ENCODE results near the gene KDM5C.

Gene KDM5C

DNA sequence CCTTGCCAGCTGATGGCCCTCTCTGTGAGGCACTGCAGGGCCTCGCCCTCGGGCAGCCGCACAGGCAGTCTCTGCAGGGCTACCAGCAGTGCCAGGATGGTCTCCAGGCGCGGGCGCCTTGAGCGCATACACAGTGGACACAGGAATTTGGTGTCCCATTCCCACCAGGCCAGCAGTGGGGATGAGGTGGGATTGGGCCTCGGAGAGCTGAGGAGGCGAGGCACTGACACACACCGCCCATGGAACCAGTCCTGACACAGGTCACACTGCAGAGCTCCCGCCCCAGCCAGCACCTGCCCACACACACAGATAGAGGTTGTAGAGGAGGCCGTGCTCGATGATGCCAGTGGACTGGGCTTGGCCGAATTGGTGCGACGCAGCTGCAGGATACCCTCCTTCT is 30.7 kb downstream of the KDM5C start:
- no peak for DNase-seq (ENCODE audit: low read depth)
- TF ChIP-seq CTCF (IDR thresholded peaks at IDR 0.05; ENCODE audit: low read length, missing control alignments) = no peak
- H3K4me3 ChIP-seq (replicated peaks; ENCODE audit: low read depth, low read length) = no peak overlapping the region

DNA sequence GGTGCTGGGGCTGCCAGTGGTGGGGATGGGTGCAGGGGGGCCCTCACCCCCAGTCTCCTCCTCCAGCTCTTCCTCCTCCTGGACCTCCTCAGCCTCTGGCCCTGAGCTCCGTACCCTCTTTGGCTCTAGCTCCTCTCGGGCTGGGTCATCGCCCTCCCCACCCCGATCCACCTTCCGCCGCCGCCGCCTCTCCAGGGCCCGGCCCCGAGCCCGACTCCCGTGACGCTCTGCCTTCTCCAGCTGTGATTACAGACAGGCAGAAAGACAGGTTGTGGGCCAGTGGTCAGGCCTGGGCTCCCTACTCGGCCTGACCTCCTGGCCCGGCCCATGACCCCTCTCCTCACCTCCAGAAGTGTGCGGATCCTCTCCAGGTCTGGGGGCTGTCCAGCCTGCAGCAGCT is 31.9 kb downstream of the KDM5C start:
- TF ChIP-seq CTCF (IDR thresholded peaks at IDR 0.05; ENCODE audit: low read length, missing control alignments) = no peak
- no peak for DNase-seq (ENCODE audit: low read depth)
- no peak overlapping the region for H3K4me3 ChIP-seq (replicated peaks; ENCODE audit: low read depth, low read length)

DNA sequence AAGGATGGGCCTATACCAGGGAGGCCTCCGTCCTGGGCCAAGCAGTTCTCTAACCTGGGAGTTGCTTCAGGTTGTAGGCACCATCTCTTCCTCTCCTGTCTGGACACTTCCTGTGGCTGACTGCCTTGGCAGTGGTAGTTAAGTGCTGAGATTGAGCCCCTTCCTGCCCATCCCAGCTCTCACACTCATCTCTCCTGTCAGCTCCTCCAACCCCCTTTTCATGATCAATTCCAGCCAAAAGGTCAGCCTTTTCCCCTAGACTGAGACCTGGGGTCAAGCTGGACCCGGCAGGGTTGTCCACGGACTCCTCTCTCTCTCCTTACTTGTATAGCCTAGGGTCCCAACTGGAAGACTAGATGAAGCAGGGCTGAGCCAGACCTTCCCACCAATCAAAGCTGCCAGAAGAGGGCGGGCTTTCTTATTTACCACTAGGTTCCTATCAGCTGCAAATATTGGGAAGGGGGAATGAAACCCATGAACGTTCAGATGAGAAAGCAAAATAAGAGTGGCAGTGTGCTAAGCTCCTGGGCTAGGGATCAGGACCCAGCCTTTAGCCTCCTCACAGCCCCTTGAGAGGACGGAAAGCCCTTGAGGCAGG is 34.5 kb downstream of the KDM5C start:
- peak; percentile 3 for DNase-seq (ENCODE audit: low read depth)
- no peak overlapping the region for H3K4me3 ChIP-seq (replicated peaks; ENCODE audit: low read depth, low read length)
- TF ChIP-seq CTCF (IDR thresholded peaks at IDR 0.05; ENCODE audit: low read length, missing control alignments) = peak; percentile 10

DNA sequence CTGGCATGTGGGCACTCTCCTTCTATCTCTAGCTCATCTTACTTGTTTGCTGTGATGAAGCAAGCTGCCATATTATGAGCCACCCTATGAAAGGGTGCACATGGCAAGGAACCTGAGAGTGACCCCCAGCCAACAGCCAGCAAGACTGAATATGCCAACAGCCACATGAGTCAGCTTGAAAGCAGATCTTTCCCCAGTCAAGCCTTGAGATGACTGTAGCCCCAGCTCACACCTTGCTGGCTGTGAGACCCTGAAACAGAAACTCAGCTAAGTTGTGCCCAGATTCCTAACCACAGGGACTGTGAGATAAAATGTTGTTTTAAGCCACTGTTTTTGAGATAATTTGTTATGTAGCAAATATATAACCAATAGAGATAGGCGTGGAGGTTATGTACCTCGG is 36.2 kb downstream of the KDM5C start:
- no peak for DNase-seq (ENCODE audit: low read depth)
- no peak overlapping the region for H3K4me3 ChIP-seq (replicated peaks; ENCODE audit: low read depth, low read length)
- TF ChIP-seq CTCF (IDR thresholded peaks at IDR 0.05; ENCODE audit: low read length, missing control alignments) = no peak

GRCh38 chrX:53186351-53186750 is 38.7 kb downstream of the KDM5C start:
- TF ChIP-seq CTCF (IDR thresholded peaks at IDR 0.05; ENCODE audit: low read length, missing control alignments) = no peak
- DNase-seq (ENCODE audit: low read depth) = no peak
- no peak overlapping the region for H3K4me3 ChIP-seq (replicated peaks; ENCODE audit: low read depth, low read length)

GRCh38 chrX:53184836-53185235 is 40.2 kb downstream of the KDM5C start:
- peak; percentile 27 for DNase-seq (ENCODE audit: low read depth)
- no peak for TF ChIP-seq CTCF (IDR thresholded peaks at IDR 0.05; ENCODE audit: low read length, missing control alignments)
- H3K4me3 ChIP-seq (replicated peaks; ENCODE audit: low read depth, low read length) = no peak overlapping the region

GRCh38 chrX:53171356-53171755 is 53.7 kb downstream of the KDM5C start:
- no peak for TF ChIP-seq CTCF (IDR thresholded peaks at IDR 0.05; ENCODE audit: low read length, missing control alignments)
- H3K4me3 ChIP-seq (replicated peaks; ENCODE audit: low read depth, low read length) = no peak overlapping the region
- DNase-seq (ENCODE audit: low read depth) = no peak
